ENCODE results near the gene STIM2.

The STIM2 gene

DNA sequence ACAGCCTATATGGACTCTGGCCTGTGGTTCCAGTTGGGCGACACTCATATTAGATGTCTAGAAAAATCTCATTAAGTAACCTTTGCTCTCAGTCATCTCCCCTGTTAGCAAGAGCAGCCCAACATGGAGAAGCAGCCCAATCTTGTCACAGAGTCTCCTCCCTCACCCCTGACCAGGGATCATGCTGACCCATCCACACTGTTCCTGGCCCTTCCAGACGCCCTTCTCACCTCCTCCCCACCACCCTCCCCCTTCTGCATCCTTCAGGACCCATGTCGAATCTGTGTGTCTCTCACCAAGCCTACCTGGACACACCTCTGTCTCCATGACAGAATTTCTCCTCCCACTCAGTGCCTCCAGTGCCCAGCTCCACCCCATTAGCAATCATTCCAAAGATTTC lies 190.1 kb downstream of the STIM2 start:
- TF ChIP-seq, protein P1, sequence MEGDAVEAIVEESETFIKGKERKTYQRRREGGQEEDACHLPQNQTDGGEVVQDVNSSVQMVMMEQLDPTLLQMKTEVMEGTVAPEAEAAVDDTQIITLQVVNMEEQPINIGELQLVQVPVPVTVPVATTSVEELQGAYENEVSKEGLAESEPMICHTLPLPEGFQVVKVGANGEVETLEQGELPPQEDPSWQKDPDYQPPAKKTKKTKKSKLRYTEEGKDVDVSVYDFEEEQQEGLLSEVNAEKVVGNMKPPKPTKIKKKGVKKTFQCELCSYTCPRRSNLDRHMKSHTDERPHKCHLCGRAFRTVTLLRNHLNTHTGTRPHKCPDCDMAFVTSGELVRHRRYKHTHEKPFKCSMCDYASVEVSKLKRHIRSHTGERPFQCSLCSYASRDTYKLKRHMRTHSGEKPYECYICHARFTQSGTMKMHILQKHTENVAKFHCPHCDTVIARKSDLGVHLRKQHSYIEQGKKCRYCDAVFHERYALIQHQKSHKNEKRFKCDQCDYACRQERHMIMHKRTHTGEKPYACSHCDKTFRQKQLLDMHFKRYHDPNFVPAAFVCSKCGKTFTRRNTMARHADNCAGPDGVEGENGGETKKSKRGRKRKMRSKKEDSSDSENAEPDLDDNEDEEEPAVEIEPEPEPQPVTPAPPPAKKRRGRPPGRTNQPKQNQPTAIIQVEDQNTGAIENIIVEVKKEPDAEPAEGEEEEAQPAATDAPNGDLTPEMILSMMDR (IDR thresholded peaks at IDR 0.05; ENCODE audit: low read depth, low read length): no peak
- H3K4me3 ChIP-seq (replicated peaks in 1 of 2; ENCODE audit: low read depth in 2 of 2, low read length in 2 of 2): no peak overlapping the region
- no peak for DNase-seq (ENCODE audit: low read depth in 2 of 2)

DNA sequence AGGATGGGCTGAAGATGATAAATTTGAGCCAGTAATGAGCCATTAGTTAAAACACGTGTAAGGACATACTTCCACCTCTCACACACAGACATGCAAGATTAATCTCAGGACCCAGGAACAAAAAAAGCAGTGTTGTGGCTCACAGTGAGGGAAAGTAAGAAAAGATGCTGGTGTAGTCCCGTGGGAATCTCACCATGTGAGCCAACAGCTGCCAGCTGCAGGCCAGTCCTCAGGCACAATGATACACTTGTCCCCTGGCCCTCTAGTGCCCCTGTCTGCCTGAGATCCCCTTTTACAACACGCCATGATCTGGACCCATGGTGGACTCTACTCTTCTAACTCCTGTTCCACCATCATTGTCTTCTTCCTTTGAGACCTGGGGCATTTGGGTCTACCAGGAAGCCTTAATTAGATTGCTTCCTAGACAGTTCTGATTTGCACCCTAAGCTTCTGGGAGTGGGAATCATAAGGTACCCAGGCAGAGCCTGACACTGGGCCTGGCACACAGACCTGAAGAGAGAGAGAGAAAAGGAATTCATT lies 194.7 kb downstream of the STIM2 start:
- DNase-seq (ENCODE audit: low read depth in 2 of 2): no peak
- no peak overlapping the region for H3K4me3 ChIP-seq (replicated peaks in 1 of 2; ENCODE audit: low read depth in 2 of 2, low read length in 2 of 2)
- TF ChIP-seq, protein P1 (IDR thresholded peaks at IDR 0.05; ENCODE audit: low read depth, low read length): no peak

DNA sequence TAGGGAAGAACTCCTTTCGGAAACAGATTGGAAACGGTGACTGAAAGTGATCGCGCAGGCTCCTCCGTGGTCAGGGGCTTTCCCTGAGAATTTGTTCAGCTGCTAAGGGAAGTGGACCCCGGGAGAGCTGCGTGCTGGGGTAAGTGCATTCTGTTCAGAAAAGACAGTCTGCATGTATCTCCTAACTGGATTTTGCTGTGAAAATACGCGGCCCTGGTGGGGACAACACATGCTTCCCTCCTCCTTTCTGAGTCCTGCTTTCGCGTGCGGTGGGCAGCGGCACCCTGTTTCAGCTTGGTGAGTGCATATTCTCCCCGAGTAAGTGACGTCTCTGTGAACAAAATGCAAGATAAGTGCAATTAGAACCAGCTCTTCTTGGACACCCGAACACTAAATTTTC lies 195.6 kb downstream of the STIM2 start:
- TF ChIP-seq, protein P1 (IDR thresholded peaks at IDR 0.05; ENCODE audit: low read depth, low read length): no peak
- H3K4me3 ChIP-seq (replicated peaks in 1 of 2; ENCODE audit: low read depth in 2 of 2, low read length in 2 of 2): no peak overlapping the region
- no peak for DNase-seq (ENCODE audit: low read depth in 2 of 2)

DNA sequence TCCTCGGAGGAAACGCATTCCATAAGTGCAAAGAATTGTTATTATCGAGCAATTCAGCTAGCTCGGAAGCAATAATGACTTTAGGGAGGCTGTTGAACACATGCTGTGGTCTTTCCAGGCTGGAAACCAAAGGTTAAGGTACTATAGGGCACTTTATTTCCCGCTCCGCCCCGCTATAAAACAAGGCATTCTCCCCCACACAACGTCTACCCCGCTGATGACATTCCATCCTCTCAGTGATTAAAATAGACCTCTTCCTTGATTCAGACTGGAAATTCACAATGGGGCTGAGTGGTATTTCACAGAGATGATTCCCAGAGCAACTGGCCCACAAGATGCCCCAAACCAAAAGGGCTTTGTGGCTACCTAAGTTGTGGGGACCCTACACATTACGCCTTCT lies 196.4 kb downstream of the STIM2 start:
- H3K4me3 ChIP-seq (replicated peaks in 1 of 2; ENCODE audit: low read depth in 2 of 2, low read length in 2 of 2): no peak overlapping the region
- TF ChIP-seq, protein P1 (IDR thresholded peaks at IDR 0.05; ENCODE audit: low read depth, low read length): no peak
- DNase-seq (ENCODE audit: low read depth in 2 of 2): no peak

DNA sequence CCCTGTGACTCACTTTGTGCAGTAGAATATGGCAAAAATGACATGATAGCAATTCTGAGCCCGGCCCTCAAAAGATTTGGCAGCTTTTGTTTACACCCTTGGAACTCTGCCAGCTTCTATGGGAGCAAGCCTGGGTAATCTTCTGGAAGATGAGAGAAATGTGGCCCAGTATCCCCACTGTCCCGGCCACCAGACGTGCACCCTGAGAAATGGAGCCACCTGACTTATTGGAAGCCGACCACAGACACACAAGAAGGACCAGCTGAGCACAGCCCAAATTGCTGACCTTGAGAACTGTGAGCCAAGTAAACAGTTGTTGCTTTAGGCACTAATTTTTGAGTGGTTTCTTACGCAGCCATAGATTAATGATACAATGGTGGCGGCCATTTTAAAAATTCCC lies 197.0 kb downstream of the STIM2 start:
- no peak overlapping the region for H3K4me3 ChIP-seq (replicated peaks in 1 of 2; ENCODE audit: low read depth in 2 of 2, low read length in 2 of 2)
- TF ChIP-seq, protein P1 (IDR thresholded peaks at IDR 0.05; ENCODE audit: low read depth, low read length): no peak
- DNase-seq (ENCODE audit: low read depth in 2 of 2): no peak

DNA sequence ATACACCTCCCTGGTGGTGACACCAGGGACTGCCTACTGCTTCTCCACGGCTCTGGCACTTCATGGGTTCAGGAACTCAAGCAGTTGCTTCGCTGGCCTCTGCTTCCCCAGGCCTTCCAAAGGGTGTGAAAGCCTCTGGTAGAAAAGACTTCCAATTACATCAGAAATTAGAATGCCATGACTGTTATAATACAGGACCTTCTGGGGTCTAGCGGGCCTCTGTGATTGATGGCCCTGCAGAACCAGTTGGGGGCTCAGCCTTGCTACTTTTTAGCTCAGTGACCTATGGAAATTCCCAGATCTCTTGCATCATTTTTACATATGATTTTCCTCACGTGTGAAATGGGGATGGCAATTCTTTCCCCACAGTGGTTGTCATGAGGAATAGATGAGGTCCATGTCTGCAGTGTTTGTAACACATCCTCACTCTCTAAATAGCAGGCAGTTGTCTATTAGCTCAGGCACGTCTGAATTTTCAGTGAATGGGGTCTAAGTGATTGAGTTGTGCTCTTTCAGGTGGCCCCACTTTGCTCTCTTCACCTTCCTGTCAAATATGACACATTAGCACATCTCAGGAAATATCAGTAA lies 198.3 kb downstream of the STIM2 start:
- H3K4me3 ChIP-seq (replicated peaks in 1 of 2; ENCODE audit: low read depth in 2 of 2, low read length in 2 of 2): no peak overlapping the region
- TF ChIP-seq, protein P1 (IDR thresholded peaks at IDR 0.05; ENCODE audit: low read depth, low read length): no peak
- DNase-seq (ENCODE audit: low read depth in 2 of 2): no peak

DNA sequence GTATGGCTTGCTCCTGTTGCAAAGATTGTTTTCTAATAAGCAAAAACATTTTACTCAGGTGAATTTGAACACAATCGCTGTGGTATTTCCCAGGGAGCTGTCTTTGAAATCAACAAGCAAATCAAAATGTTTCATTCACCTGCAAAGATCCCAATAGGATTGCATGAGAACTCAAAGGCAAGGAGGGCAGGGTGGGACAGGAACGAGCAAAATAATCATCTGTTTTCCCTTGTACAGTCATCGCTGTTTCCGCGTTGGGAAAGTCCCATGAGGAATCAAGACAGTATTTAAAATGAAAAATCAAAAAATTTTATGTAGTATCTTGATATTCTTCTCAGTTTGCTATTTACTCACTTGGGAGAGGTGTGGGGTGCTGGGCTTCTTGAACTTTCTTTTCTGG lies 198.8 kb downstream of the STIM2 start:
- TF ChIP-seq, protein P1 (IDR thresholded peaks at IDR 0.05; ENCODE audit: low read depth, low read length): no peak
- no peak overlapping the region for H3K4me3 ChIP-seq (replicated peaks in 1 of 2; ENCODE audit: low read depth in 2 of 2, low read length in 2 of 2)
- peak in 1 of 2 donors; percentile 27 for DNase-seq (ENCODE audit: low read depth in 2 of 2)

All from cardiac fibroblast (primary cell).